ENCODE data around the gene PCP4.

PCP4 gene

GRCh38 chr21:39927304-39927886 is 60.2 kb downstream of the PCP4 start:
- H3K4me1 ChIP-seq (ENCODE audit: insufficient read depth, low read length), result no peaks in the 10 kb centered on the region

GRCh38 chr21:39932335-39932734 is 65.1 kb downstream of the PCP4 start:
- Histone ChIP-seq H3K27me3 (ENCODE audit: insufficient read depth, low read length, poor library complexity) (peaks cover 29% of the 10 kb centered on the region), H3K4me3 (ENCODE audit: low read depth in 1 of 2, low read length in 2 of 2) (no peak overlapping the region), H3K9me3 (ENCODE audit: insufficient read depth, low read length, severe bottlenecking) (no peaks in the 10 kb centered on the region), H3K36me3 (ENCODE audit: insufficient read depth, low read length) (no peaks in the 10 kb centered on the region), H4K20me1 (ENCODE audit: insufficient read depth, low read length) (no peaks in the 10 kb centered on the region; the same call in 1 of the 2 replicates), H3K27ac (ENCODE audit: low read length) (no peak overlapping the region), H3K79me2 (ENCODE audit: insufficient read depth, low read length) (no peaks in the 10 kb centered on the region), H3K4me2 (ENCODE audit: insufficient read depth, low read length) (no peak overlapping the region), H3K9ac (ENCODE audit: low read depth, low read length) (no peak overlapping the region), H2AFZ (ENCODE audit: low read depth, low read length) (no peak overlapping the region), H3K4me1 (ENCODE audit: insufficient read depth, low read length) (no peaks in the 10 kb centered on the region)
- TF ChIP-seq EZH2 (IDR thresholded peaks at IDR 0.05; ENCODE audit: borderline replicate concordance, low read depth, low read length, severe bottlenecking) (no peak), CTCF (IDR thresholded peaks at IDR 0.05; ENCODE audit: borderline replicate concordance, extremely low read depth, low read length, poor library complexity, severe bottlenecking) (no peak)
- DNase-seq, result no peak
- ATAC-seq (ENCODE audit: insufficient read depth, low read depth), result no peak

More at GRCh38 chr21:39927304-39927886, 60.2 kb downstream of the PCP4 start:
- ATAC-seq (ENCODE audit: insufficient read depth, low read depth), result no peak
- Histone ChIP-seq H2AFZ (ENCODE audit: low read depth, low read length) (no peak overlapping the region), H3K9ac (ENCODE audit: low read depth, low read length) (no peak overlapping the region), H3K4me3 (ENCODE audit: low read depth in 1 of 2, low read length in 2 of 2) (no peak overlapping the region), H3K27me3 (ENCODE audit: insufficient read depth, low read length, poor library complexity) (peaks cover 6% of the 10 kb centered on the region), H3K9me3 (ENCODE audit: insufficient read depth, low read length, severe bottlenecking) (no peaks in the 10 kb centered on the region), H3K79me2 (ENCODE audit: insufficient read depth, low read length) (no peaks in the 10 kb centered on the region), H3K4me2 (ENCODE audit: insufficient read depth, low read length) (no peak overlapping the region), H3K27ac (ENCODE audit: low read length) (no peak overlapping the region), H3K36me3 (ENCODE audit: insufficient read depth, low read length) (no peaks in the 10 kb centered on the region), H4K20me1 (ENCODE audit: insufficient read depth, low read length) (0 out of 2 replicates have a peak, but pooled peaks cover 2% of the 10 kb centered on the region)
- no peak for DNase-seq
- TF ChIP-seq EZH2 (IDR thresholded peaks at IDR 0.05; ENCODE audit: borderline replicate concordance, low read depth, low read length, severe bottlenecking) (no peak), CTCF (IDR thresholded peaks at IDR 0.05; ENCODE audit: borderline replicate concordance, extremely low read depth, low read length, poor library complexity, severe bottlenecking) (no peak)

GRCh38 chr21:39934895-39935294 is 67.7 kb downstream of the PCP4 start:
- TF ChIP-seq EZH2 (IDR thresholded peaks at IDR 0.05; ENCODE audit: borderline replicate concordance, low read depth, low read length, severe bottlenecking) (no peak), CTCF (IDR thresholded peaks at IDR 0.05; ENCODE audit: borderline replicate concordance, extremely low read depth, low read length, poor library complexity, severe bottlenecking) (no peak)
- H3K27ac ChIP-seq (ENCODE audit: low read length), result no peak overlapping the region
- peaks cover 29% of the 10 kb centered on the region for H3K27me3 ChIP-seq (ENCODE audit: insufficient read depth, low read length, poor library complexity)
- H3K4me2 ChIP-seq (ENCODE audit: insufficient read depth, low read length), result no peak overlapping the region
- H3K4me1 ChIP-seq (ENCODE audit: insufficient read depth, low read length), result no peaks in the 10 kb centered on the region
- ATAC-seq (ENCODE audit: insufficient read depth, low read depth) (no peak; the same call in 2 of the 3 replicates), DNase-seq (no peak)
- H3K4me3 ChIP-seq (ENCODE audit: low read depth in 1 of 2, low read length in 2 of 2), result no peak overlapping the region
- no peak overlapping the region for H2AFZ ChIP-seq (ENCODE audit: low read depth, low read length)
- H4K20me1 ChIP-seq (ENCODE audit: insufficient read depth, low read length), result no peaks in the 10 kb centered on the region; the same call in 1 of the 2 replicates
- no peak overlapping the region for H3K9ac ChIP-seq (ENCODE audit: low read depth, low read length)
- H3K9me3 ChIP-seq (ENCODE audit: insufficient read depth, low read length, severe bottlenecking), result no peaks in the 10 kb centered on the region
- H3K79me2 ChIP-seq (ENCODE audit: insufficient read depth, low read length), result no peaks in the 10 kb centered on the region
- H3K36me3 ChIP-seq (ENCODE audit: insufficient read depth, low read length), result no peaks in the 10 kb centered on the region

All from DND-41 (cell line).